Measurements from ENCODE around the gene SRGAP1.

The SRGAP1 gene

GRCh38 chr12:64086946-64087345 lies 242.4 kb downstream of the SRGAP1 start:
- no peak for DNase-seq (ENCODE audit: low read depth)
- no peak overlapping the region for H3K4me3 ChIP-seq (ENCODE audit: low read depth, low read length)
- TF ChIP-seq, protein P1, sequence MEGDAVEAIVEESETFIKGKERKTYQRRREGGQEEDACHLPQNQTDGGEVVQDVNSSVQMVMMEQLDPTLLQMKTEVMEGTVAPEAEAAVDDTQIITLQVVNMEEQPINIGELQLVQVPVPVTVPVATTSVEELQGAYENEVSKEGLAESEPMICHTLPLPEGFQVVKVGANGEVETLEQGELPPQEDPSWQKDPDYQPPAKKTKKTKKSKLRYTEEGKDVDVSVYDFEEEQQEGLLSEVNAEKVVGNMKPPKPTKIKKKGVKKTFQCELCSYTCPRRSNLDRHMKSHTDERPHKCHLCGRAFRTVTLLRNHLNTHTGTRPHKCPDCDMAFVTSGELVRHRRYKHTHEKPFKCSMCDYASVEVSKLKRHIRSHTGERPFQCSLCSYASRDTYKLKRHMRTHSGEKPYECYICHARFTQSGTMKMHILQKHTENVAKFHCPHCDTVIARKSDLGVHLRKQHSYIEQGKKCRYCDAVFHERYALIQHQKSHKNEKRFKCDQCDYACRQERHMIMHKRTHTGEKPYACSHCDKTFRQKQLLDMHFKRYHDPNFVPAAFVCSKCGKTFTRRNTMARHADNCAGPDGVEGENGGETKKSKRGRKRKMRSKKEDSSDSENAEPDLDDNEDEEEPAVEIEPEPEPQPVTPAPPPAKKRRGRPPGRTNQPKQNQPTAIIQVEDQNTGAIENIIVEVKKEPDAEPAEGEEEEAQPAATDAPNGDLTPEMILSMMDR (IDR thresholded peaks at IDR 0.05; ENCODE audit: insufficient read depth, low read depth, low read length, missing control alignments): no peak

DNA sequence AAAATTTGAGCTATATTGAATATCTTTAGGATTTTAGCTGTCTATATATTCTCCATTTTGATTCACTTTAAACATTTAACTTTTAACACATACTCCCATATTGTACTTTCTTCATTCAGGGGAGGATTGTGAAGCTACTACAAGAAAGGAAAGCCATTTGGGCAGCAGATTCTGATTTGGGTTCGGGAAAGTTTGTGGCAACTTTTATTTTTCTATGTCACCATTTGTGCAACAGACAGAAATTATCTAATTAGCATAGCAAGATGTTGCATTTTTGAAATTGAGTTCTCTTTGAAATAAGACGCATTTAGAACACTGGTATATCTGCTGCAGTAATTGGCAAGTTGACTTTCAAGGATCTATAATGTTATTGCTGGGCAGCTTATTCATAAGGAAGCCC lies 243.3 kb downstream of the SRGAP1 start:
- no peak overlapping the region for H3K4me3 ChIP-seq (ENCODE audit: low read depth, low read length)
- TF ChIP-seq, protein P1 (IDR thresholded peaks at IDR 0.05; ENCODE audit: insufficient read depth, low read depth, low read length, missing control alignments): no peak
- no peak for DNase-seq (ENCODE audit: low read depth)

GRCh38 chr12:64088431-64089349 lies 244.2 kb downstream of the SRGAP1 start:
- peak; percentile 10 for DNase-seq (ENCODE audit: low read depth)
- no peak overlapping the region for H3K4me3 ChIP-seq (ENCODE audit: low read depth, low read length)
- TF ChIP-seq, protein P1 (IDR thresholded peaks at IDR 0.05; ENCODE audit: insufficient read depth, low read depth, low read length, missing control alignments): no peak

- TF ChIP-seq, protein P1 (IDR thresholded peaks at IDR 0.05; ENCODE audit: insufficient read depth, low read depth, low read length, missing control alignments): no peak
- DNase-seq (ENCODE audit: low read depth): no peak
- no peak overlapping the region for H3K4me3 ChIP-seq (ENCODE audit: low read depth, low read length)
Observed at GRCh38 chr12:64090047-64090446, 245.5 kb downstream of the SRGAP1 start.

GRCh38 chr12:64091186-64091585 lies 246.7 kb downstream of the SRGAP1 start:
- no peak for DNase-seq (ENCODE audit: low read depth)
- no peak overlapping the region for H3K4me3 ChIP-seq (ENCODE audit: low read depth, low read length)
- TF ChIP-seq, protein P1 (IDR thresholded peaks at IDR 0.05; ENCODE audit: insufficient read depth, low read depth, low read length, missing control alignments): no peak

- no peak for DNase-seq (ENCODE audit: low read depth)
- no peak overlapping the region for H3K4me3 ChIP-seq (ENCODE audit: low read depth, low read length)
- TF ChIP-seq, protein P1 (IDR thresholded peaks at IDR 0.05; ENCODE audit: insufficient read depth, low read depth, low read length, missing control alignments): no peak
Observed at GRCh38 chr12:64092507-64093196, 248.2 kb downstream of the SRGAP1 start.
